HG03378 (cell line): Measurements from ENCODE around the gene CHN1.

Experiments used
- ATAC-seq: cut with Tn5 transposase; IDR thresholded peaks from one replicate; pipeline ENCODE4 v1.9.1; 2021; ENCODE audit warnings: mild to moderate bottlenecking, moderate library complexity; ENCODE audit not compliant: unreplicated experiment

The CHN1 gene

DNA sequence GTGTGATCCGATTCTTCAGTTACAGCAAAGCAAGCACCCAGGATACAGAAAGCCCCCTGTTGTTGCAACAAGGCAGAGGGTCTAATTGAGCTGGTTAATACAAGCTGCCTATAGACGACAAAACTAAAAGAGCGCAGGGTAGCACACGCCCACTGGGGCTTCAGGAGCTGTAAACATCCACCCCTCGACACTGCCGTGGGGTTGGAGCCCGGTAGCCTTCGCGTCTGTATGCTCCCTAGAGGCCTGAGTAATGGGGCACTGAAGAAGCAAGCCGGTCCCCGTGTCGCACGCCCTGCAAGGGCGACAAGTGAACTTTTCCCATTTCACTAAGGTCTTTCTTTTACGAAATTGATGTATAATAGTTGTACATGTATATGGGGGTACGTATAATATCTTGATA lies 216.2 kb downstream of the CHN1 start:
- no peak for ATAC-seq

DNA sequence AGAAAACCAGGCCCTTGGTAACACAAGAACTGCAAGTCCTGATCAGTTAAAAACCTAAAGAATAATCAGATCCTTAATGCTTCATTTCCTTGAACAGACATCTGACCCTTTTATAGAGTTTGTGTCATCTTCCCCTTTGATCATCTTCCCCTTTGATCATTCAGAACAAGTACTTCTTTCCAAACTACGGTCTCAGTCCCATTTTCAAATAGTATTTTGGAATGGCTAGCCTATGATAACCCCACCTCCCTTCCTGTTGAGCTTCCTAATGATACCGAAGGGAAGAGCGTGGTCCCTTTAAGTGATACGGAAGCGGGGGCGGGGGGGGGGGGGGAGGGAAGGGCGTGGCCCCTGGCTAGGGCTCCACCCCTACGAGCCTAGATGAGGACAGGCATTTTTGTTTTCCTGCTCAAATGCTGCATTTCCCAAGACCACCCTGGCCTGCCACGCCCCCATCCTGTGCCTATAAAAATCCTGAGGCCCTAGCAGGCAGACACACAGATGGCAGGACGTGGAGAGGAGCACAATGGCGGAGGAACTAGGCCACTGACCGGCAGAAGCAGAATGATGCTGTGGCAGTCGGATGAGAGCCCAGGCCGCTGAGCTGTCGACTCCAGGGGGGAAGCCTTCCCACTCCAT lies 216.8 kb downstream of the CHN1 start:
- ATAC-seq, result no peak

DNA sequence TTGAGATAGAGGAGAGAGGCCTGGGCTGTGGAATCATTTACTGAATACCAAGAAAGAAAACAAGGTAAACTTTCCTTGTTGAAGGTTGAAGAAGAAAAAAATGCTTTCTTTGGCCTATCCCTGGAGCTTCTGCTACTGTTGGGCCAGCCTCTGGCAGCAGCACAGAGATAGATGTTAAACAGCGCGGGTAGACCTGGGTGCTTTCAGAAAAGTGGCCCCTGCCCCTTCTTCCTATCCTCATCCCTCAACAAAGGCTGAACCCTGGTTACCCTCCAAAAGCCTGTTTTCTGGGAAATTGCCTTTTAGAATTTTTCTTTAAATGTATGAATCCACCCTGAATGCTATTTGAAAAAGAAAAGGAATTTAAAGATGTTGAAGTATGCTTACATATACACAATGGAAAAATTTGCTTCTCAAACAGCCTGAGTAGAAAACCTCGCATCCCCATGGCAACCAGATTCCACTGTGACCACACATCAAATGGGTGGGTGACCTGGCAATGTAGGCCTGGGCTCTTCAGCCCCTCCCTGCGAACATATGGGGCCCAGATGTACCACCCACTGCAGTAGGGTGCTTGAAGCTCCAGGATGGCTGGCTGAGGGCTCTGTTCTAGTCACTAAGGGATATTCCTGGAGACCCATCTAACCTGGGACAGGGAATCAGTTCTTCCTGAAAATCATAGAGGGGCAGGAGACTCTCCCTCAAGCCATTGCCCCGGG lies 217.5 kb downstream of the CHN1 start:
- ATAC-seq, result no peak

DNA sequence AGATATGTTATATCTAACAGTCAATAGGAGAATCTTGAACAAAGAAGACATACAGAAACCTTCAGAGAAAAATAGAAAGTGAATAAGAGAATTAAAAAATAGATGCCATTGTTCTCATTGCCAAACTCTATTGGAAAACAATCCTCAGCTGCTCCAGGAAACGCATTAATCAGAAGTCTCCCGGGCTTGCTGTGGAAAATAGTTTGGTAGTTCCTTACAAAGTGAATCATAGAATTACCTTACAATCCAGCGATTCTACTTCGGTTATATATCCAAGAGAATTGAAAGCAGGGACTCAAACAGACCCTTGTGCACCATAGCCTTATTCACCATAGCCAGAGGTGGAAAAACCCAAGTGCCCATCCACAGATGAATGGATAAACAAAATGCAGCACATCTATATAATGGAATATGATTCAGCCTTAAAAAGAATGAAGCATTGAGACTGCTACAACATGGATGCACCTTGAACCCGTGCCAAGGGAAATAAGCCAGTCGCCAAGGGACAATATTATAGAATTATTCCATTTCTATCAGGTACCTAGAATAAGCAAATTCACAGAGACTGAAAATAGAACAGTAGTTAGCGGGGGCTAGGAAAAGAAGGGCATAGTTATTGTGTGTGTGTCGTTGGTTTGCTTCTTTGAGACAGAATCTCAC lies 219.0 kb downstream of the CHN1 start:
- ATAC-seq, result no peak

DNA sequence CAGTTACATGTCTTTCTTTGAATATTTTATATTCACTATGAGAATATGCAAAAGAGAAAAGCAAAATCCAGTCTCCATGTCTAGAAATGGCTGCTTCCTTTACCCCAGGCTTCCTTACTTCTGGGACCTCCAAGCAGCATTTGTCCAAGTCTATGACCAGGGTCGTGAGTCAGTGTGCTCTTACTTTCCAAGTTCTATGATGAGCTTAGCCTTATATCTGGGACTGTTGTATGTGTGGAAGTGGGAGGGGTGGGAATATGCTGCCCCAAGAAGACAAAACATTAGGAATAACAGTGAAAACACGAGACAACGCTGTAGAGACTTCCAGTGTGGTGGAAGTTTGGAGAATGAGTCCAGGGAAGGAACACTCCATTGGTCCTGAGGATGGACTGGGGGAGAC lies 219.7 kb downstream of the CHN1 start:
- no peak for ATAC-seq

DNA sequence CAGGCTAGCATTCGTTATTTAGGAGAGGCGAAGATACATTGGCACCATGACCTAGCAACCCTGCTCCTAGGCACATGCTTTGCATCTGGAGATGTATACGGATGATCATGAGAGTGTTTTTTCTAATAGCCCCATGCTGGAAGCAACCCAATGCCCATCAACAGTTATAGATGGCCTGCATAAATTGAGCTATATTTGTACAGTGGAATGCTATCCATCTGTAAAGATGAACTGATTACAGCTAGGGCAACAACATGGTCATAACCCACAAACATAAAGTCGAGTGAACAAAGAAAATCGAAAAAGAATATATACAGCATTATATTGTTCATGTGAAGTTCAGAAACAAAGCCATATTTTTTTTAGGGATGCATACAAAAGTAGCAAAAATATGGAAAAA lies 220.3 kb downstream of the CHN1 start:
- ATAC-seq, result no peak

DNA sequence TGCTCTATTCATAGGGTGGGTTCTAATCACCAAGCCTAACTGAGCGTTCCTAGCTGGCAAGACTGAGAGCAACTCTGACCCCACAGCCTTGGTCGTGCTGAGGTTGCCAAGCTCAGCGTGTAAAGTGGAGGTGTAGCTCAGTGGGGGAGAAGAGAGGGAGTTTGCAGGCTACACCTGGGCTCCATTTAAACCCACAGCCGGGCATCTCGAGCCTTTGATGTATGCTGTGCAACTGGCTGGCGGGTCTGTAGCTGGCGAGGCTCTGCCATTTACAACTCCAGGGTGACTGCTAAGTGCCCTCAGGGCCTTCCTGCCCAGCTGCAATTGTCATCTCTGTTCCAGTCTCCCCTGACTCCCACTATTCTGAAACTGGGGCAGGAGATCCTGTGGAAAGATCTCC lies 220.9 kb downstream of the CHN1 start:
- no peak for ATAC-seq

DNA sequence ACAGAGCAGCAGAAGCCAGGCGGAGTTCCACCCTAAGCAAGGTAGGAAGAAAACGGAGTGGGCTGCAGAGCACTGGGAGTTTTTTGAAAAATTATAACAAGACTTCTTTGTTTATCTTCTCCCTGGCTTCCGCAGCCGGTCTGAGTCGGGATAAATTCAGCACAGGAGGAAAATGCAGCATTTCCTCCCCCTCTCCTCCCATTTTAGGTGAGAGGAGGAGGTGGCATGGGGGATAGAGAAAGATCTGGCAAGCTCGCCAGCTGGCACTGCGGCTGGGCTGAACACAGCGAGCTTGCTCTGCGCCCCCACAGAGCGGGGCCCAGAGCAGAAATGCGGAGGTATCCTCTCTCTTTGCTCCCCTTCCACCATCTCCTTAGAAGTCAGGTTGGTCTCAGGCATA lies 223.2 kb downstream of the CHN1 start:
- no peak for ATAC-seq

DNA sequence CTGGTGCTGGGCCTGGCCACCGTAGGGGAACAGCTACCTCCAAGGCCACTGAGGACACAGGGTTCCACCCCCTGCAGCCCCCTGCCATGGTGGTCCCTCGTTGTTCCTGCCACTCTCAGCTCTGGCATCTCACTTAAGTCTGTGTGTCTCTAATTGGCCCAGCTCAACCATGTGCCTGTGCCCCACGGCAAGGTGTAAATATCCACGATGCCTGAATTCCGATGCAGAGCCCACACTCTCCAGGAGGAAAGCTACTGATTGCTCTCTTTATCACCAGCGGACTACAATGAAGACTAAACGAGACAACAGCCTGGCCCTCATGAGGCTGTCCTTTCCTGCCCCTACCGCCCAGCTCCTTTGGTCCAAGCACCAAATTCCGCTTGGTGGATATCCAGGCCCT lies 223.9 kb downstream of the CHN1 start:
- ATAC-seq, result no peak

DNA sequence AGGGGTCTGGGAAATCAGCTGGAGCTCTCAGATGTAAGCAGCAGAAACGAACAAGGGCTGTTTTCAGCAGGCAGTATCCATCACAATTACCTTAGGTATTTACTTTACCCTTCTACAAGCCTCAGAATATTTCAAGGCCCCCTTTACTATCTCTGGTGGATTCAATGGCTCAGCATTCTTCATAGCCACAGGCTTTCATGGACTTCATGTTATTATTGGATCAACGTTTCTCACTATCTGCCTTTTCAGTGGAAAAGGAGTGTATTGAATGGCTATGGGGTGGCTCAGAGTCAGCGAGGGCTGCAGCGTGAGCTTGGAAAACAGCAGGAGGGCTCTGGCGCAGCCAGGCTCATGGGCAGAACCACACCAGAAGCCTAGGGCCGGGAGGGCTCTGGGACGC lies 224.3 kb downstream of the CHN1 start:
- ATAC-seq, result no peak

DNA sequence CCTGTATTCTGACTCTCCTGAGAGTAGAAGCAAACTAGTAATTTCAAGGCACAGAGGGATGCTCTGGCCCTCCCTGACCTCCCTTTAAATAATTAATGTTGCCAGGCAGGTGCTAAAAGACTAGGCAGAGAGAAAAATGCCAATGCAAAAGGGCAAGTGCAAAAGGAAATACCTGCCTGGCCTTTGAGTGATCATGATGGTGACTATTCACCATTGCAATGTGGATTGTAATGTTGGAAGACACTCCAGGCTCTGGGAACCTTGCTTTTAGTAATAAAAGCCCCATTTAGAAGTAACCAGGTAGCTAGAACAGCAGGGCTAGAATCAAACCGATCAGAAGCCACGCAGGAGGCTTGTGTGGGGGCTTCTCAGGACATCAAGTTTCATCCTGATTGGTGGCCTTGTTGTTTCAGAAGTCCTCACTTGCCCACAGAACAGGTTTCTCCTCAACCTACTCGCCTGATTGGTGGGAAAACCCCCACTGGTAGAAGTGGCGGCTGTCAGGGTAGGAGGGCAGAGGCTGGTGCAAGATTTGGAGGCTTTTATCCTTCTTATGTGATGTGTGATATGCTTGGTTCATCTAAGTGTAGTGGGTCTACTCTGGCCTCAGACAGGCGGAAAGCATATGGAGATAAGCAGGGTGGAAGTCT lies 224.9 kb downstream of the CHN1 start:
- ATAC-seq, result no peak

DNA sequence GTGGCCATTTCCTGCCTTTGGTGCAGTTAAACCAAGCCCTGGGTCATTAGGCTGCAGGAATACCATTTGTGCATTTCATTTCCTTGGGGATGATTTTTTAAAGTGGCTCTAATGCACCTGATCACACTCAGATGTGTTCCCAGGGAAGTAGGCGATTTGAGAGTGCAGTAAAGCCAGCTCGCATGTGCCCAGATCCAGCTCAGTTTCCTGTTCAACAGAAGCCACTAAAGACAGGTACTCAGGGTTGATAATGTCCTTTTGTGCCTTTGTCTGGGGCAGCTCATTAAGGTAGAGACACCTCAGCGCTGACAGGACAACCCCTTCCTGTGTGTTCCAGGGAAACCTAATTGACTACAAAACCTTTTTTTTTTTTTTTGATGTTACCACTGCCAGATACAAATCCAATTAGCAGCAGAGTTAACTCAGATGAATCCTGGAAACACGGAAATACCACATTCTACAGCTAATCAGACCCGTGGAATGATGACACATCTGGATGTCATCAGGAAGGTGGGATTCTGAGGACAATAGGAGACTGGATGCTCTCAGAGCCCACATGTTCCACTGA lies 225.7 kb downstream of the CHN1 start:
- ATAC-seq, result no peak

DNA sequence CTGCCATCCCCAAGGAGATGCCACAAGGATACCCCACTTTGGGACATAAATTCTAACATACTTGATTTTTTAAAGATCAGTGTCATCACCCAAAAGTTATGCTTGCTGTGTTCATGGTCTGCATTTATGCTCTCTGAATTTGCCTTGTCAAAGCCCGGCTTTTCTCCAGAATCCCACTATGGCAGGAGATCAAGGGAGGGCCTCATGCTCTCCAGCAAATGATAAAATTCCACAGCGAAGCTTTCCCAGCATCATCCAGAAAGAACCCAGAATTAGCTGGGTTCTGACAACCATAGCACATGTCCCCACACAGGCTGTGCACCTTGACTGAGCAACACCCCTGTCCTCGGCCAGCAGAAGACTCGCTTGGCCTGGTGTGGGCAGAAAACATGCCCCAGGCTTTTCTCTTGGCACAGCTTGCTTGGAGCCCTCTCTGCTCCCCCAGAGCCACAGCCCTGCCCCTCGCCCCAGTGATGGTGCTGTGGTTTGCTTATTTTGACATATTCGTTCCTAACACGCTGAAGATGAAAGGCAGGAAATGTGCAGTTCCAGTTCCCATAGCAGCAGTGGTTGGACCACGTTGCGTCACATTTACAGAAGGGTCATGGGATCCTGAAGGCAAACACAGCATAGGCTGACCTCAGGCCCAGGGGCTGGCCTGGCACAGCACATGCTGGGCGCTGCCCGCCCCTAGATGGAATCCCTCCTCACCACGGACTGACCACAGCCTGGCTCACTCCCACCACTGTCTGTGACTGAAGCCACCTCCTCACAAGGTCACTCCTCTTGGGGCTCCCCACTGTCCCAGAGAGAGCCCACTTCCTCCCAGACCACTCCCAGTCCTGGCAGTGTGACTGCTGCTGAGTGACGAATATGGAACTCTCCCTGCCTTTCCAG lies 226.8 kb downstream of the CHN1 start:
- ATAC-seq, result peak; percentile 75

DNA sequence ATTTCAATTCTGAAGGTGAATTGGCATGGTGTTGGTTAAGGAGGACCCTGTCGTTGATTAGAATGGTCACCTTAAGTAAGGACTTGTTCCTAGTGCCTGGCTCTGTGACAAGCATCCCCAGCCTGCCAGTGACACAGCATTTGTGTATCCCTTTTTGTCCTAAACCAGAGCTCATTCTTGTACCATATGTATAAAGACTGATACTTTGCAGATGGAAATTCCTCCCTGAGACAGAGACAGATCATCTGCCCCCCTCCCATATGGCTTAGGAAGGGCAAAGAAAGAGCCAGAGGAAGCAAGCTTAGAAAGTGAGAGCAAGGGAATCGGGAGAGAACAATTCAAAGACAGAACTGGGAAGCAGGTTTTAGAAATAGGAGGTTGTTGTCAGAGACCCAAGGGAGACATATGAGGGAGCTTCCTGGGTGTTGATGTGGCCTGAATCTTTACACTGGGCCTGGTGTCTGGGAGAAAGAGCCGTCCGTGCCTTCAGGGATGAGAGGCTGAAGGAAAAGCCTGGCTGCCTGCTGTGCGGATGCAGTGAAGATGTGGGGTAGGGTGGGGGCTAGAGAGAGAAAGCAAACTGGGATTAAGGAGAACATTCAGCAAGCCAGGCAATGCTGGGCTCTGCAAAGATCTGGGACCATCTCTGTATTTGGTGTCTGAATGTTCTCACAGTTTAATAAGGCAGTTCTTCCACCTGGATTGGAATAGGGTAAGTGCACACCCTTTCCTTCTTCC lies 227.7 kb downstream of the CHN1 start:
- ATAC-seq, result no peak

DNA sequence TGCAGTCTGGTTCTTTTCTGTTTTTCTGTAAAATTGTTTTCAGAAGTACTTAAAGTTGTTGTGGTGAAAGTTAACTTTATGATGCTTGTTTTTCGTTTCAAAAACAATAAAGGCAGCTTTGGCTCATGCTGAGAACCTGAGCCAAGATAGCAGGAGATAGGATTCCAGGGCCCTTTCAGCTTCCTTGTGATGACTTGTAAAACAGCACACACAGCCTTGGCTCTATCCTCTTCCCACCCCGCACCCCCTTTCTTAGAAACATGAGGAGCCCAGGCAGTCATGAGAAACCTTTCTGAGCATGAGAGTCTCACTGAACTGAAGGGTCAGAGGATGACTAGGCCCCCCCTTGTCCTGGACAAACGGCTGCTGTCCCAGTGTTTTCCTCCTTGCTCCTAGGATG lies 228.5 kb downstream of the CHN1 start:
- no peak for ATAC-seq

DNA sequence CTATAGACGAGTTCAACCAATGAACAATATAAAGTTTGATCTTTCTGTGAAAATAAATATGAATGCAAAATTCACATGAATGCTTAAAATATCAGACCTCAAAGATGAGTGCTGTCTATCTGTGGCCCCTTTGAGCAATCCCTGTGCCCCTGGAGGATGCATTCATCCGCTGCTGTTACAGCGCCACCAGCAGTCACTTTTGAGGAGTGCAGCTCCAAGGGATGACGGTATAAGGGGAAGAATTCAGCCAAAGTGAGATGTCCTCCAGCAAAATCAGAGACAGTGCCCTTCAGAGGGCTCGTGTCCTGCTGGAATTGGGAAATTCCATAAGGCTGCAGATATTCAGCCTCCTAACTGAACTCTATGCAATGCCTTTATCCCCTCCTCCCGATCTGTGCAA lies 229.0 kb downstream of the CHN1 start:
- no peak for ATAC-seq

DNA sequence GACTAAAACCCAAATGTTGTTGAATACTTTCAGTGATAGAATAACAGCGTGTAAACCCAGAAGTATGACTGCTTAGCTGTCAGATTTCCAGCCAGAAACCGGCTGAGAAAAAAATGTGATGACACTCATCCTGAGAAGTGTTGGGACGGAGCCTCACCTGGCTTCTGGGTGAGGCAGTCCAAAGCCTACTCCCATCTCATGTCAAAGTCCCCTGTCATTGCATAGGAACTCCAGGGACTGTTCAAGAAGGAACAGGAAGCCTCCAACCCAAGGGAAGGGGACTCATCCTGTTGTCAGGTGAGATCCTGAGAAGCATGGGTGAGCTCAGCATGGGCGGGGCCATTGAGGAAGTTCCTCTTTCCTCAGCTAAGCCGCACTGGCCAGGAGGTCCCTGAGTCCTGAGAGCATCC lies 229.6 kb downstream of the CHN1 start:
- ATAC-seq, result no peak

DNA sequence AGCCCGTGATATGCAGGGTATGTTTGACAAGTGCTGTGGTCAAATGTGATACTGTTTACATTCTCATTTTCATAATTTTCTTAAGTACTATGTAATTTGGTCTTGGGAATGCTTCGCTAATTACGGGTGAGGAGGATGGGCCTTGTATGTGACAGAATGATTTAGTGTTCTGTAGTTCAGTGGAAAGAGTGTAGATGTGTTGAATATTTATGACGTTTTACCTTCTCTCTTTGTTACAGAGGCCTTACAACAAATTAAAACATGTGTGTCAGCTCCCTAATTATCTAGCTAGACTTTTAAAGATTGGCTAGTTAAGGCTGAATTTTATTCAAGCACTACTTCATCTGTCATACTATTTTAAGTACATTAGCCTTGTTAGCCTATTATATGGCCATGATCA lies 230.3 kb downstream of the CHN1 start:
- no peak for ATAC-seq

DNA sequence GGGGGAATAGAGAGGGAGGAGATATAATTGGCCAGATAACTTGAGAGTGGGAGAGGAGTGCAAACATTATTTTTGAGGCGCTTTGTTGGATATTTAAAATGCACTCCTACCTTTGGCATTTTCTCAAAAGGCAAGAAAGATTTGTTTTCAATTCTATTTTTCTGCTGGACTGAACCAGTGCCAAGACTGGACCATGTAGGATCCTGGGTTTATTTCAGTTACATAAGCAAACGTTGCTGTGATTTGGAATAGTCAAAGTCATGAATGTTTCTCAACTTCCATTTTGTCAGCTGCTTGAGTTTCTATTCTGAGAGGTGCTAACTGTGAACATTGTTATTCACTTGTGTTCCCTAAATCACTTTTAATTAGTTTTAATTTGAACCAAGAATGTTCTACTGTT lies 232.0 kb downstream of the CHN1 start:
- ATAC-seq, result no peak

DNA sequence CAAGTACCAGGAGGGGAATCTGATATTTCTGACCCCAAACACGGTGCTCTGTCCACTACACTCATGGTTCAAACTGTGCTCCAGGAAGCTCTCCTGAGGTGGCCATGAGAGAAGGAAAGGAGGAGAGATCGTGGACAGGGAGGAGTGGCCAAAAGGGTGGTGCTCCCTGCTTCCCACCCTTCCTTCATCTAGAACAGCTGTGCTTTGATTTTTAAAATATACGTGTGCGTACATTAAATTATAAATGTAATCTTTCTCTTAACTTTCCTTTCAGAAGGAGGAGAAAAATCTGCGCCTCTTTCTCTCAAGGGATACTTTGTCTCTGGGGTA lies 232.7 kb downstream of the CHN1 start:
- ATAC-seq, result no peak
